Pancreas (tissue), 10 donors: ENCODE measurements around the gene DOCK10. TPM values are rescaled to one million over a fixed set of nuclear protein-coding genes. Genes with fewer than 3 reads are reported as not detected.

ENCODE experiments used
- ATAC-seq, 4 donors: fragments of 200-7000 bp; cut with Tn5 transposase; one replicate each; pipeline versions ENCODE4 v1.8.0 to v1.9.1; 2020; ENCODE audit warnings: mild to moderate bottlenecking in 4 of 4, moderate library complexity in 4 of 4
- DNase-seq, 6 donors: peaks; one replicate each; pipeline ENCODE4 v3.0.0-alpha.2; 2020
- FAIRE-seq: peaks from 2 replicates; lab custom pipeline; 2012; peaks lifted over from hg19 to GRCh38; lab: Jason Lieb, UNC
- H3K27ac ChIP-seq, 4 donors: fragments of 200-600 bp; sonication (generic); 1 replicate in 3 of 4; 2 replicates in 1 of 4; pipeline versions ENCODE4 v1.5.0 to v1.8.0; 2020
- H3K27me3 ChIP-seq, 4 donors: fragments of 200-600 bp; one replicate each; pipeline ENCODE4 v1.8.0; 2021
- H3K36me3 ChIP-seq, 3 donors: fragments of 200-600 bp; sonication (generic) in 1 of 3; one replicate each; pipeline versions ENCODE4 v1.5.0 to v1.8.0; 2020 to 2021
- H3K4me1 ChIP-seq, 3 donors: fragments of 200-600 bp; one replicate each; pipeline ENCODE4 v1.8.0; 2021
- H3K4me3 ChIP-seq, 4 donors: fragments of 200-600 bp; sonication (generic) in 2 of 4; one replicate each; pipeline versions ENCODE4 v1.5.0 to v1.8.0; 2020 to 2021
- H3K9me3 ChIP-seq, 4 donors: fragments of 200-600 bp; one replicate each; pipeline ENCODE4 v1.8.0; 2021
- CTCF ChIP-seq, 4 donors: fragments of 200-600 bp; sonication (generic) in 3 of 4; IDR thresholded peaks; one replicate each; pipeline versions ENCODE4 v1.5.0 to v1.8.0; 2021; ENCODE audit warnings: antibody characterized with exemption in 4 of 4
- WGBS, 2 donors: extraction: QIAGEN DNeasy Blood & Tissue Kit; methylation state at CpG; one replicate each; pipeline ENCODE4 v1.1.7; 2013; 5-methylcytosine and 5-hydroxymethylcytosine counted together
- intact Hi-C, 3 donors: fragments of 100-400 bp; cut with DNase I; formaldehyde crosslinking; loops; one replicate each; pipeline versions ENCODE4 v1.11.1 to v1.14.2; 2022
- polyA plus RNA-seq, 2 donors: library from polyadenylated mRNA; stranded (reverse); fragments of 200-250 nt; gene quantifications; one replicate each; pipeline ENCODE4 v1.2.3, GENCODE V29; 2013
- total RNA-seq, 6 donors: library from RNA; stranded (reverse); fragmentation: NEBNext Ultra II Directional in 4 of 6; extraction: Animal tissue kit (Norgen Biotek cat#: 25700) in 4 of 6; gene quantifications; one replicate each; pipeline versions ENCODE4 v1.2.1 to v1.2.4, GENCODE V29; 2021 to 2023
- donor health status: healthy with polysubstance abuse.
- donor health status: DM: no; HTN: no; CAD: no; lungs with moderate emphysema.
- donor health status: DM: no; HTN: no; CAD: no.
- donor health status: control.
- donor health status: control.
- donor health status: Bipolar disorder and iron deficiency.
- donor health status: DM: yes; HTN: yes; CAD: no.
- donor health status: DM: no; HTN: no; CAD: no.
- donor health status: DM: no; HTN: no; CAD: no.
- donor health status: DM: yes; HTN: yes; CAD: no.

The DOCK10 gene
- total and polyA plus RNA-seq, 8 donors = 0.95 to 16.3 (median 2.7) TPM

GRCh38 chr2:225073198-225073597, 30.9 kb upstream of the DOCK10 start:
- WGBS, 2 donors = 38 to 45% methylated on average over 5 of the region's 5 CpGs
- H3K4me1 ChIP-seq = no peaks in the 10 kb centered on the region
- ATAC-seq (no peak), DNase-seq (no peak), FAIRE-seq (no peak)
- H3K9me3 ChIP-seq = no peaks in the 10 kb centered on the region
- H3K27me3 ChIP-seq = no peaks in the 10 kb centered on the region
- no peak overlapping the region for H3K4me3 ChIP-seq
- no peaks in the 10 kb centered on the region for H3K36me3 ChIP-seq
- intact Hi-C loops = no loop called here
- no peak overlapping the region for H3K27ac ChIP-seq
- no peak for TF ChIP-seq CTCF (IDR thresholded peaks at IDR 0.05)

DNA sequence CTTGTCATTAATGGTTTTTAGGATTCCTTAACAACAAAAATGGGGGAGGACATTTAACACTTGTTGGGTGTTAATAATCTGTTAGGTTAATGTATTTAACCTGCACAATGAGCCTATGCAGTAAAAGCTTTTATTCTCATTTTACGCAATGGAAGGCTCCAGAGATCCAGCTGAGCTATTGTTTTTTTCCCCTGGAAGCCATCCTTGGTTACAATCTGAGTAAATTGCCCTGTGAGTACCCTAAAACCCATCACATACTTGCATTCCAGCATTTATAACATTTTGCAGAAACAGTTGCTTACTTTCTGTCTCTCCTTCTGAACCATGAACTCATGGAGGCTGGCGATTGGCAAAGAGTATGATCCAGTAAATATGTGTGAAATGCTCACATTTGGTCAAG, 30.2 kb upstream of the DOCK10 start:
- 75 to 87% methylated on average over 2 of the region's 2 CpGs for WGBS, 2 donors
- ATAC-seq = no peak

GRCh38 chr2:225070811-225071210, 28.5 kb upstream of the DOCK10 start:
- ATAC-seq = no peak
- Histone ChIP-seq H3K27me3 (no peaks in the 10 kb centered on the region), H3K9me3 (no peaks in the 10 kb centered on the region), H3K4me1 (no peaks in the 10 kb centered on the region), H3K4me3 (no peak overlapping the region), H3K36me3 (no peaks in the 10 kb centered on the region), H3K27ac (no peak overlapping the region)
- intact Hi-C loops = no loop called here
- TF ChIP-seq CTCF (IDR thresholded peaks at IDR 0.05) = no peak
- FAIRE-seq = no peak
- WGBS, 2 donors = 41 to 44% methylated on average over 2 of the region's 2 CpGs
- DNase-seq = no peak

More for the DNA sequence above, 30.2 kb upstream of the DOCK10 start:
- FAIRE-seq (no peak), DNase-seq (no peak)
- no peak overlapping the region for H3K27ac ChIP-seq
- no peak for TF ChIP-seq CTCF (IDR thresholded peaks at IDR 0.05)
- no peaks in the 10 kb centered on the region for H3K36me3 ChIP-seq
- no peaks in the 10 kb centered on the region for H3K4me1 ChIP-seq
- H3K9me3 ChIP-seq = no peaks in the 10 kb centered on the region
- no peaks in the 10 kb centered on the region for H3K27me3 ChIP-seq
- no peak overlapping the region for H3K4me3 ChIP-seq
- intact Hi-C loops = no loop called here

GRCh38 chr2:225069966-225070365, 27.7 kb upstream of the DOCK10 start:
- no peaks in the 10 kb centered on the region for H3K36me3 ChIP-seq
- intact Hi-C loops = no loop called here
- H3K4me1 ChIP-seq = no peaks in the 10 kb centered on the region
- no peaks in the 10 kb centered on the region for H3K9me3 ChIP-seq
- WGBS, 2 donors = 26 to 27% methylated on average over 1 of the region's 1 CpG
- H3K27me3 ChIP-seq = no peaks in the 10 kb centered on the region
- ATAC-seq (no peak), FAIRE-seq (no peak), DNase-seq (no peak)
- TF ChIP-seq CTCF (IDR thresholded peaks at IDR 0.05) = no peak
- H3K4me3 ChIP-seq = no peak overlapping the region
- no peak overlapping the region for H3K27ac ChIP-seq

- Histone ChIP-seq H3K4me3 (no peak overlapping the region), H3K27ac (no peak overlapping the region), H3K4me1 (no peaks in the 10 kb centered on the region), H3K36me3 (no peaks in the 10 kb centered on the region), H3K9me3 (no peaks in the 10 kb centered on the region), H3K27me3 (no peaks in the 10 kb centered on the region)
- DNase-seq (no peak), ATAC-seq (no peak), FAIRE-seq (no peak)
- intact Hi-C loops = no loop called here
- no peak for TF ChIP-seq CTCF (IDR thresholded peaks at IDR 0.05)
- WGBS, 2 donors = 73 to 83% methylated on average over 1 of the region's 1 CpG
These were observed 27.2 kb upstream of the DOCK10 start for GRCh38 chr2:225069477-225069876.
